HTERT RPE-1 (cell line): ENCODE data around the gene CSTPP1.

ENCODE experiments used
- in situ Hi-C: fragments of 300-500 bp; cut with MboI; formaldehyde crosslinking; loops from 4 replicates; pipeline ENCODE4 v1.14.3; 2020; ENCODE audit warnings: low sequenced_read_pairs

CSTPP1 gene

DNA sequence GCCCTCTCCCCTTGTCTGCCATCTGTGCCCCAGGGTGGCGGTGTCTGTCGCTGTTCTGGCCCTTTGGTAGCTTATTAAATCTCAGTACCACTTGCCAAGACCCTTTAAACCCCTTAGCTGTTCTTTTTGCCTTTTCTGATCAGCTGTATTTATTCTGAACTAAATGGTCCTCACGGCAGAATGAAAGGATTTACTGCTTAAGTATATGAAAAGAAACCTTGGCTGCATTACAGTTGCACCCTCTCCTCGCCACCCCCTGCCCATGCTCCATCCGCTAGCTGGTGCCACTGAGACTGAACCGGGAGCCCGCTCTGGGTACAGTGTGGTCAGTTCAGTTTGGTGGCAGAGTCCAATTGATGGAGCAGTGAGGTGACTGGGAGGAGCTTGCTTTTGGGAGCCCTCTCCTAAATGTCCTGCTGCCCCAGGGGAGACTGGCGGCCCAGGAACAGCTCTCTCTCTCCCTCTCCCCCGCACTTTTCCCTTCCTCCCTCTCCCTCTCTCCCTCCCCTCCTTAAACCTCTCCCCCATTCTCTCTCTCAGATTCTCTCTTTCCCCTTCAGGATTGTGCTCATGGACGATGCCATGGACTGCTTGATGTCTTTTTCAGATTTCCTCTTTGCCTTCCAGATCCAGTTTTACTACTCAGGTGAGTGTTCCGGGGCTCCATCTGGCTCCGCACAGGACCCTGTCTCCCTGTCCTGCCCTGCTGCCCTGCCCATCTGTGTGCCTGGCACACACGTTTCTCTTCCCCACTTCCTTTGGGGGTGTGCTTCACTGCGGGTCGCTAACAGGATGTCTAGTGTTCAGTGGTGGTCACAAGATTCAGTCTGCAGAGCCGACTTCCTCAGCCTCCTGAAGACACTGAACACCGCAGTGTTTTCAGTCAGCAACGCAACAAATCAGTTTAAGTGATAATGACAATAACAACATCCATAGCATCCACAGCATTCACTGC is 218.3 kb downstream of the CSTPP1 start:
- in situ Hi-C loops = loop anchor here (25.0 kb wide), 1 partner anchor 268 kb away; no protein-coding TSS in a partner anchor

DNA sequence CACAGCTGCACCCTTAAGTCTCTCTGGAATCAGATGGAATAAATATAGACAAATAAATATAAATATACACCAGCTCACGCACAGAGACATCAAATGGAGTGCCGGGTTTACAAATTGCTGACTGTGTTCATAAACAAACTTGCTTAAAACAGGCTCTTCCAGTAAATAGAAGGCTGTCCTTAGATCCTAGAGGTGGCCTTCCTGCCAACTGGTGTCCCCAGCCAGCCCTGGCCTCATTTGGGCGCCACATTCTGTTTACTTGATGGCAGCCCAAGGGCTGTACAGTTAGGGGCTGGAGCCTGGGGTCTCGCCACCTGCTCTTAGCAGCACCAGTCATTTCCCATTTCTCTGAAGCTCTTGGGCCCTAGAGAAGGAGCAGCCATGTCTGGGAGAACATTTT is 219.3 kb downstream of the CSTPP1 start:
- in situ Hi-C loops = loop anchor here (25.0 kb wide), 1 partner anchor 269 kb away; no protein-coding TSS in a partner anchor

DNA sequence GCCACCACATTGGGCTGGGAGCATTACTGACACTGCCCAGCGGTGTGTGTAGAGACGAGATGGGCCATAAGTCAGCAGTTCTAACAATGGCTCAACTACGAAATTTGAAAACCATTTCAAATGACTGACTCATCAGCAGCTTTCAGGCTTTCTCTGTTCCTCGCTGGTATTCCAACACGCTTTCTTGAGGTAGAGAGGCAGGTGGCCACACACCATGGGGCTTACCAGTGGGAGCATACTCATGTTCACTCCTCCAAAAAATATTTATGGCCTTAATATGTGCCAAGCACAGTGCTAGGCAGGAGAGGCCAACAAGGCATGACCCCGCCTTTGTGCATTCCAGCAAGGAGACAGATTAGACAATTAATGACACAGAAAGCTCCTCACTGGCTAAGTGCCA is 219.8 kb downstream of the CSTPP1 start:
- in situ Hi-C loops = loop anchor here (25.0 kb wide), 1 partner anchor 269 kb away; no protein-coding TSS in a partner anchor

DNA sequence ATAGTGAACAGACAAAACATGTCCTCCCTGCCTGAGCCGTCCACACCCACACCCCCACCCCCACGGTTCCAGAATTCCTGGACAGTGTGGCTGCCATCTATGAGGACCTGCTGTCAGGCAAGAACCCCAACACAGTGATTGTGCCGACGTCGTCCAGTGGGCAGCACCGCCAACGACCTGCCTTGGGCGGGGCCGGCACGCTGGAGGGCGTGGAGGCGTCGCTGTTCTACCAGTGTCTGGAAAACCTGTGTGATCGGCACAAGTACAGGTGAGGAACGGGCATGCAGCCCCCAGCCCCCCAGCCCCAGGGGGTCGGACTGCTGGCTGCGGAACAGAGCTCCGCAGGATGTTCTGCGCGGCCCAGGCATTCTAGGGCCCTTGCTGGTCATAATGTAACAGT is 220.4 kb downstream of the CSTPP1 start:
- in situ Hi-C loops = loop anchor here (25.0 kb wide), 1 partner anchor 270 kb away; no protein-coding TSS in a partner anchor

DNA sequence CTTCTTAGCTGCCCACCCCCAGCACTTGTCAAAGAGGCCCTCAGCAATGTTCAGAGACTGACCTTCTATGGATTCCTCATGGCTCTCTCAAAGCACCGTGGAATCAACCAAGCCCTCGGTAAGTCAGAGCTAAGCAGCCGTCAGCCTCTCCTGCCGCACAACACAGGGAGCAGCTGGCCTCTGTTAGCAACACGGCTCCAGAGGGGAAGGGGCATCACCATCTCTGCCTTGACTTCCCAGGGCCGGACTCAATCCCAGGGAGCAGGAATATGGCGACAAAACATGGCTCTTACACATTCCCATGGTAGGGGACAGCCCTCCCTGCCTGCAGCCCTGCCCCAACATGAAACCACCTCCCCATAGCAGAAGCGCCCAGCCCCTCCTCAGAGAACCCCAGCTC is 221.2 kb downstream of the CSTPP1 start:
- in situ Hi-C loops = loop anchor here (25.0 kb wide), 1 partner anchor 271 kb away; no protein-coding TSS in a partner anchor

DNA sequence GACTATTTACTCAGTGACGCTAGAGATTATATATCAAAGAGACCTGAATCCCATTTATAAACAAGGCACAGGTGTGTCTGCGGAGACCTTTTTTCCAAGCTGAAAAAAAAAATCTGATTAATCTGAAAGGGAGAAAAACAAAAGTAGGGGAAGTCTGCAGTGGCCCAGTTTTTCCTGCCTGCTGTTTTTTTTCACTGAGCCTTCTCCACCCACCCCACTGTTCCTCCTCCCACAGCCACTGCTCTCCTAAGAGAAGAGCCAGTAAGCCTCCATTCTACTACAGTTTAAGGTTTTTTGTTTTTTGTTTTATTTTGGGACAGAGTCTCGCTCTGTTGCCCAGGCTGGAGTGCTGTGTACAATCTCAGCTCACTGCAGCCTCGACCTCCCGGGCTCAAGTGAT is 221.7 kb downstream of the CSTPP1 start:
- in situ Hi-C loops = loop anchor here (25.0 kb wide), 1 partner anchor 271 kb away; no protein-coding TSS in a partner anchor

DNA sequence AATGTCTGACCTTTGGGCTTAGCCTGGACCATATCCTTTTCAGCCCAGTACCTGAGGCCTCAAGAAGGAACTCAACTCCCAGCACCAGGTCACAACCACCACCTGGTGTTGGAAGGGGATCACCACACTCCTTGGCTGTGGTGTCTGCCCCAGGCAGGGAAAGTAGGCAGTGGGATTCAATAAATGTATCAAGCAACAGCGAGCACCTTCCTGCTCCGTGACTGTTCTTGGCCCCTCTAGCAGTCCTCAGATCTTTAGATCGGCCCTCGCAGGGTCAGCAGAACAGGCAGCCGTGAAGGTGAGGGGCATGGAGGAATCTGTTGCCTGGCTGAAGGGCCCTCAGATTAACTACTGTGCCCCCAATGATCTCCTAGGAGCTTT is 224.2 kb downstream of the CSTPP1 start:
- in situ Hi-C loops = loop anchor here (25.0 kb wide), 1 partner anchor 273 kb away; no protein-coding TSS in a partner anchor

DNA sequence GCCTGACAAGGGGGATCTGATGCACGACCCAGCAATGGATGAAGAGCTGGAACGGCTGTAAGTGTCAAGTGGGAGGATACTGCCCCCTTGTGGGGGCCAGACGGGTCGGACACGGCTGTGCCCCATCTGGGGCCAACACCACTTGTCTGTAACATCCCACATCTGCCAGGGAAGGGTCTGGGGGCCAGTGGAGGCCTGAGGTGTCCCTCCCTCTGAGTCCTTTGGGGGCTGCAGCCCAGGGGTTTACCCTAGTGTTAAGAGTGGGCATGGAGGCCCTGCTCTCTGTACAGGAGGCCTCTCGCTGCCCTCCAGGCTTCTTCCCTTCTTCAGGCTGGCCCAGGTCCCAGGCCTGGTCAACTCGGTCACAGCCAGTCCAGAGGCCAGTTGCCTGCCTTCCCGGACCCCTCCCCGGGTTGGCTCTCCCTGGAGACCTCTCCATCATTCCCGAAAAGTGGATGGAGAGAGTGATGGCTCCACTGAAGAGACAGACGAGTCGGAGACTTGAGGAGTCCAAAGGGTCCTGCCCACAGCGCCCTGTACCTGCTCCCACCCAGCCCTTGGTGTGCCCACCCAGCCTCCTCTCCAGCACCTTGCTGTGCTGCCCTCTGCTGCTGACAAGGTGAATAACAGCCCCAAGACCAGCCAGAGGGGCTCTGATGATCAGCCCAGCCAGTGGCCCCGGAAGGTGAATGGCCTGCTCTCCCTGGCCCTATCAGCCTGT is 224.7 kb downstream of the CSTPP1 start:
- in situ Hi-C loops = loop anchor here (25.0 kb wide), 1 partner anchor 274 kb away; no protein-coding TSS in a partner anchor

DNA sequence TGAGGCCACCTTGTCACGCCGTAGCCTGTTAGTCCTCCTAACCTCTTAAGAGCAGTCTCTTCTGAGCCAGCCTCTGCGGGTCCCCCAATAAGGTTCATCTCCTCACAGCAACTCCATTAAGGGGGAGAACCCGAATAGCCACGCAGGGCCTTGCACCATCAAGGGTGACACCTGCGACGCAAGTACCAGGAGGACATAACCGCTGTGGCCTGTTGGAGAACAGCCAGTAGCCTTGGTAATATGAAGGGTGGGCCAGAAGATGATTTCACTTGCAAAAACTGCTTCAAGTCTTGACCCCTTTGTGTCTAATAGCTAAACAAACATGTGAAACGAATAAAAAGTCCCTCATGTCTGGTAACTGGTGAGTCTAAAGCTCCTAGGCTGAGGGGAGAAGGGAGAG is 225.3 kb downstream of the CSTPP1 start:
- in situ Hi-C loops = loop anchor here (25.0 kb wide), 1 partner anchor 275 kb away; no protein-coding TSS in a partner anchor

DNA sequence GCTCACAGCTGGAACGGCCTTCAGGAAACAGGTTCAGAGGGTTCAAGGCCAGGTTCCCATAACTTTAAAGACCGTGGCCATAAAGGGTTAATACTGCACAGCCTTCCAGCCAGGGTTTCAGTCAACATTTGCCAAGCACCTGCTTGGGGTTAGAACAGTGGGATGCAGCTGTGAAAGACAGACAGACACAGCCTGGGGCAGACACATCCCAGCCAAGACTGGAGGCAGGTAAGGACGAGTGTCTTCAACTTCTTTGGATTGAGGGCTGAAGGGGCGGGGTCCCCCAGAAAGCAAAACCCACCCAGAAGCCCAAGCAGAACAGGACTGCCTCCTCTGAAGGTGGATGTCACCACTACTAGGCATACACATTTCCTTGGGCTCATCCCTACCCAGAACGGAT is 225.9 kb downstream of the CSTPP1 start:
- in situ Hi-C loops = loop anchor here (25.0 kb wide), 1 partner anchor 275 kb away; no protein-coding TSS in a partner anchor

DNA sequence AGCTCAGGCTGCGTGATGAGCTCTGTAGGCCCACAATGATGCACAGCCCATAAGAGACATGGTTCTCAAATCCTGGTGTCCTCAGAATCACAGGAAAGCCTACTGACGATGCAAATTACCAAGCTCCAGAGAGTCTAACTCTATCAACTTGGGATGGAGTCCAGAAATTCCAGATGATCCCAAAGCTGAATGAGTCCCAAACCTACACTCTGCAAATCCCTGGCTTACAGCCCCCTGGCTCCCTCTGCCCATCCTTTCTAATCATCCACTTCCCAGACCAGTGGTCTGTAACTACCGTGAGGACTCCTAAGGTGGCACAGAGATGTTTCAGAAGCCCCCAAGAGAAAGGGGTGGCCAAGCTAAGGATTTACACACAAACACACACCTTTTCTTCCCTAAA is 226.6 kb downstream of the CSTPP1 start:
- in situ Hi-C loops = loop anchor here (25.0 kb wide), 1 partner anchor 276 kb away; no protein-coding TSS in a partner anchor

DNA sequence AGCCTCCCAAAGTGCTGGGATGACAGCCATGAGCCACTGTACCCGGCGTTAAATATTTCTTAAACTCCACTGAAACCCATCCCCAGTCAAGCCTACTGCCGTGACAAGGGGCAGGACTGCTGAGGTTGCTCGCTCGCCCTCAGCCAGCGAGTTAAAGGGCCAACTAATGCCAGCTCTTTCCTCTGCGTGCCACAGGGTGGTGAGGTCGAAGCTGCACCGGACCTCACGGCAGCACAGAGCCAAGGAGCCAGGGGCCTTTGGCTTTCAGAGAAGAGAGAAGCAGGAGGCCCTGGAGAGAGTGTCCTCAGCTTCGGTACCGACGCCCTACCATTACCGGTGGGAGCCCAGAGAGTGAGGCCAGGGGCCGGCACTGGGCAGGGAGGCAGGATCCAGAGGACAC is 227.3 kb downstream of the CSTPP1 start:
- in situ Hi-C loops = loop anchor here (25.0 kb wide), 1 partner anchor 277 kb away; no protein-coding TSS in a partner anchor

DNA sequence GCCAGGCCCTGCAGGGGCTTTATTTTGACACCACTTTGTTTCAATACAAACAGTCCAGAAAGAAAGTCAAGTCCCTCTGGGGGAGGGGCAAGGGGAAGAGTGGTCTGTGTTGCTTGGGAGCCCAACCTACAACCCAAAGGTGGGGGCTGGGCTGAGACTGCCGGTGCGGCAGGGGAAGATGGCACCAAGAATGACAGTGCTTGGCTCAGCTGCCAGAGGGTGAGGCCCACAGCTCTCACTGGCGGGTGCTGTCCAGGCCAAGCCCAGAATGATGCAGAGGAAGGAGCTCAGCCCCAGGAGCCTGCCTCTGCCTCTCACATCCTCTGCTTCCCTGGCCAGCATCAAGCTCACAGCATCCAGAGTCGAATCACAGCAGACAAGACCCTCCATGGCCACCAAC is 227.8 kb downstream of the CSTPP1 start:
- in situ Hi-C loops = loop anchor here (25.0 kb wide), 1 partner anchor 277 kb away; no protein-coding TSS in a partner anchor

DNA sequence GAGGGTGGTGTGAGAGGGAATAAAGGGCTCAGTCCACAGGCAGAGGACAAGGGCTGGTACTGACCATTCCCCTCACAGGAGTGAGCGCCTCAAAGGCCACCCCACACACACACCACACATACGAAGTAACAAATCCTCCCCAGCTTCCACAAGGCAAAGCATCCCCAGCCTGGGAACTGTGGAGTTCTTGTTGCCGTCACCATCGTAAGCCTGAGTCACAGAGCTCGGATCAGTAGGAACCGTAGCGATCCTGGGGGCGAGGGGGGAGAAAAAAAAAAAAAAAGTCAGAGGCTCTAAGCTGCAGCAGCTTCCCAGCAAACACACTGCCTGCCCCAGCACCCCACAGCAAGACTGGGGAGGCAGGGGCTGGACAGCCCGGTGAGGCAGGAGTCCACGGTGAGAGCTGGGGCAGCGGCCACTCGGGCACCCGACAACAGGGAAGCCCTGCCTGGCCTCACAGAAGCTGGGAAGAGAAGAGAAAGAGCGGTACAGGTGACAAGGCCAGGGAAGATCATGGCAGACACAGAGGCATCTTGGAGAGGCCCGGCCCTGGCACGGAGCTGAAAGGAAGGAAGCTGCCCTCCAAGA is 228.8 kb downstream of the CSTPP1 start:
- in situ Hi-C loops = loop anchor here (25.0 kb wide), 1 partner anchor 278 kb away; no protein-coding TSS in a partner anchor

DNA sequence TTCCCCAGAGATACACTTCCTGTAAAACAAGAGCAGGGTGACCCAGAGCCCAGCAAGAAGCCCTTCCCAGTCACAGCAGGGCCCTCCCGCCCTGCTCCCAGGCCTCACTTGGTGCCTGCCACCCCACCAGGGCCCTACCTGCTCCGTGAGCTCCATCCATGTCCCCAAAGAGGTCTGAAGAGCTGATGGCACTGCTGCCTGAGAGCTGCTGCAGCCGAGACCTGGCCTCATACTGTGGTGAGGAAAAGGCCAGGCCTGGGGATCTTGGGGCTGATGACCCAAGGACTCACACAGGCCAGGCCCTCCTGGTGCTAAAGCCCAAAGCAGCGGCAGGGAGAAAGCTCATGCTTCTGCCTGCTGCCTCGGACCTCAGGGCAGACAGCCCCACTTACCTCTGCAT is 229.8 kb downstream of the CSTPP1 start:
- in situ Hi-C loops = loop anchor here (25.0 kb wide), 1 partner anchor 279 kb away; no protein-coding TSS in a partner anchor

DNA sequence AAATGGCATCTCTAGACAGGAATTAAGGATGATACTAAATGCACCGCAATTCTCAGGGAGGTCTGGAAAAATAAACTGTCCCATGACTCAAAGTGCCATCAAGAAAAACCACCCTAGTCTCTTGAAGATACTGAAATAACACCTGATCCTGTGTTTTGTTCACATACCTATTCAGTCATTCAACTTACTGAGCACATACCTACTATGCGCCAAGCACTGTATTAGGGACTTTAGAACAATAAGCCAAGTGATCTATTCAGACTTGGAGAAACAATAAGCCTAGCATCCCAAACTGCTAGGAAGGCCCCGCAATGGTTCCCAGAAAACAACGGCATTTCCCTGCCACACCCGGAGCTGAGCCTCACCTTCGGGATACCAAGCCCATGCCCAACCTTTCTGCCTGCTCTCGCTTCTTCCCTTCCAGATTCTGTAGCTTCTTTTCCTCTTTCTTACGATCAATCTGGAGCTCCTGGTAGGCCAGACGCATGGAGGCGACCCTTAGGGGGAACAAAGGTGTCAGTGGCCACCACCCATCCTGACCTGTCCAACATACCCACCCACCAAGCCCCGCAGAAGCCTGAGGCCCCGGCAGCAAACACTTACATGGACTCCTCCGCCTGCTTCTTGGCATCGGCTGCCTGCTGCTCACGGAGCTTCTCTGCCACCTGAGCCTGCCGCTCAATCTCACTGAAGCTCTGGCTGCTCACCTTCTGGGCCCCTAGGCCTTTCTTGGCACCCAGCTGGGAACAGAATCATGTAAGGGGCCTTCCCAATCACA is 234.7 kb downstream of the CSTPP1 start:
- in situ Hi-C loops = loop anchor here (25.0 kb wide), 1 partner anchor 284 kb away; no protein-coding TSS in a partner anchor

DNA sequence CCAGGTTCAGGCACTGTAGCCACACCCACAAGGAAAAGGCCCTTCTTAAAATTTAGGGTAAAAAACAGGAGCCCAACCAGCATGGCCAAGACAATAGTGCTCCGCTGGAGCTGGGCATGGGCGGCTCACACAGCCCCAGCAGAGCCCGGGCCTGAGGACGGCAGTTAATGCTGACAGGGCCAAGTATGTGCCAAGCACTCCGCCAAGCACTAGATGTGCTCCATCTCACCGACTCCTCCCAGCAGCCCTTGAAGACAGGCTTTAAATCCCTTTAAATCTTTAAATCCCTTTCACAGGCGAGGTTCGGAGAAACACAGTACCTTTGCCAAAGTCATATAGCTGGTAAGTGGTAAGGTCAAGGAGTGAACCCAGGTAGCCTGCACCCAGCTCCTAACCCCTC is 235.3 kb downstream of the CSTPP1 start:
- in situ Hi-C loops = loop anchor here (25.0 kb wide), 1 partner anchor 285 kb away; no protein-coding TSS in a partner anchor

DNA sequence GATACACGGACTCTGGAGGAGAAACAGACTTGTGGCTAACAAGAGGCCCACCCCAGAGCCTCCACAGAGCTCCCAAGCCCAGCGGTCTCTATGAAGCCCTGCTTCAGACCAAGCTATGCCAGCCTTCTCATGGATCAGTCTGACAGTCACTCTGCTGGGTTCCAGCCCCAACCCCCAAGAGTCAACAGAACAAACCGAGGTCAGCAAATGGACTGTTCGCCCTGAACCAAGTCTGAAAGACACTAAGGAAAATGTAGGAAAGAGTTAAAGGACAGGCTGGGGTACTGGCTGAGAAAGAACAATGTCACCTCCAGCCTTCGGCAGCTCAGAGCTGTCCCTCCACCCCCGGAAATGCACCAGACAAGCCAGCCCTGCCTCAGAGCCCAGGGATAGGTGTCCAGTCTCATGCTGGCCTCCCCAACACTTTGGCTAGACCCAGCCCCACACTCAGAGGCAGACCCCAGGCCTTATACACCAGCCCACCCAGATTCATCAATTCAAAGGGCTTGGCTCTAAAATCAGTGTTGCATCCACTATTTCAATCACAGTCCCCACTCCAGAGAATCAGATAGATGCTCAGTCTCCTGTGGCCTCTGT is 236.3 kb downstream of the CSTPP1 start:
- in situ Hi-C loops = loop anchor here (25.0 kb wide), 1 partner anchor 286 kb away; no protein-coding TSS in a partner anchor

DNA sequence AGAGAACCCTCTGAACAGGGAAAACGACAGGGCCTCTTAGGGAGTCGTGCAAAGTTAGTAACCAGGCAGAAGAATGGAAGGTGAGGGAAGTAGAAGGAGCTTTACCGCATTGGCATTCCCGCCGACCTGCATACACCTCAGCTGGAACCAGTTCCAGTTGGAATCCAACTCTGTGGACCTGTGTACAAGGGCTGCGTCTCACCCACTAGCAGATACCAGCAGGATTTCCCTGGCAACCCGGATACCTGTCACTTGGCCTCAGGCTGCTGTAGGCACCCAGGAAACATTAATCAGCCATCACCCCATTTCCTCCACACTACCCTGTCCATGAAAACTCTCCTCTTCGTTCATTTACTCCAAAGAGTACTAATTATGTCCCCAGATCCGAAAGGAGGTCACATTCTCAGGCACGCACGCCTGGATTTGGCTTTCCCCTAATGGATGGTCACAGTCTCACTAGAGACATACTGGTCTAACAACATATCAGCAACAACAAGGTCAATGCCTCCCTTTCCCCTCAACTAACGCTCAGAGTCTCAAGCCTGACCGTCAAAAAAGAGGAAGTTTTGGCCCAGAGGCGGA is 239.3 kb downstream of the CSTPP1 start:
- in situ Hi-C loops = no loop called here
